ENCODE data around the gene FSTL4.

- no peak for TF ChIP-seq ZFX (IDR thresholded peaks at IDR 0.05; ENCODE audit: borderline replicate concordance)
- no peak for TF ChIP-seq CTCF (IDR thresholded peaks at IDR 0.05)
Measured at GRCh38 chr5:133426264-133426663, 186.1 kb downstream of the FSTL4 start.
